ENCODE measurements around the gene USP35. TPM values are rescaled to one million over a fixed set of nuclear protein-coding genes. Genes with fewer than 3 reads are reported as not detected.

Gene USP35
- total RNA-seq, 1 donor from 2014 or later = 6.6 TPM

DNA sequence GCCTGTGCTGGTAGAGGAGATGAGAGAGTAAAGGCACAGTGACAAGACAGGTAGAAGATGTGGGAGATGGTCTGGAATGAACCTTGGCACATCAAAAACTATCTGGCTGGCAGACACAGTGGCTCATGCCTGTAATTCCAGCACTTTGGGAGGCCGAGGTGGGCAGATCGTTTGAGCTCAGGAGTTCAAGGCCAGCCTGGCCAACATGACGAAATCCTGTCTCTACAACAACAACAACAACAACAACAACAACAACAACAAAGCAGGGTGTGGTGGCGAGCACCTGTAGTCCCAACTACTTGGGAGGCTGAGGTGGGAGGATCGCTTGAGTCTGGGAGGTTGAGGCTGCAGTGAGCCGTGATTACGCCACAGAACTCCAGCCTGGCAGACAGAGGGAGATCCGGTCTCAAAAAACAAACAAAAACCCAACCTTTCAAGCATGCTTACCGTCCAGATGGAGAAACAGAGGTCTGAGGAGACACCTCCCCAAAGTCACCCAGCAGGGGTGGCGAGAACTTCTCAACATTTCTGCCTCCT is 12.0 kb upstream of the USP35 start:
- no peak for DNase-seq (ENCODE audit: low read depth)
- Histone ChIP-seq H3K36me3 (ENCODE audit: control insufficient read depth, insufficient read depth, low read length) (no peaks in the 10 kb centered on the region), H3K4me3 (ENCODE audit: low read depth, low read length) (no peak overlapping the region), H3K27me3 (ENCODE audit: control insufficient read depth, insufficient read depth, low read length) (no peaks in the 10 kb centered on the region)
- no peak for TF ChIP-seq CTCF (IDR thresholded peaks at IDR 0.05; ENCODE audit: insufficient read depth, low read length, poor library complexity, severe bottlenecking)

DNA sequence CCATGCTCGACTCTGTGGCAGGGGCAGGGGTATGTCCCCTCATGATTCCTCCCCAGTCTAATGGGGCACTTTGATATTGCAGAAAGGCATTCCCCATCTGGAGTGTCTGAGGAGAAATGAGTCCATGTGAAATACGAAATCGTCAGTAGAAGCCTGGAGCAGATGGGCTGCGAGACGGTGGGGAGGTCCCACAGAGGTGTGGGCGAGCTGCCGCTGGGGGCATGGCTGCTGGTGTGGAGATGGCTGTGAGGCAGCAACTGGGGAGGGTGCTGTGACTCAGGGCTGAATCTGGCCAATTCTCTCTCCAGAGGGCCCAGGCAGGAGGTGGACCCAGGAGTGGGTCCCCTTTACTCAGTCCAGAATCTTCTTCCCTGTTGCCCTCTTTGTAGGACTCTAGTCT is 11.5 kb upstream of the USP35 start:
- no peak for DNase-seq (ENCODE audit: low read depth)
- H3K36me3 ChIP-seq (ENCODE audit: control insufficient read depth, insufficient read depth, low read length) = no peaks in the 10 kb centered on the region
- no peak for TF ChIP-seq CTCF (IDR thresholded peaks at IDR 0.05; ENCODE audit: insufficient read depth, low read length, poor library complexity, severe bottlenecking)
- no peak overlapping the region for H3K4me3 ChIP-seq (ENCODE audit: low read depth, low read length)
- H3K27me3 ChIP-seq (ENCODE audit: control insufficient read depth, insufficient read depth, low read length) = no peaks in the 10 kb centered on the region

GRCh38 chr11:78179459-78180071 is 9.2 kb upstream of the USP35 start:
- Histone ChIP-seq H3K27me3 (ENCODE audit: control insufficient read depth, insufficient read depth, low read length) (no peaks in the 10 kb centered on the region), H3K36me3 (ENCODE audit: control insufficient read depth, insufficient read depth, low read length) (no peaks in the 10 kb centered on the region), H3K4me3 (ENCODE audit: low read depth, low read length) (no peak overlapping the region)
- no peak for TF ChIP-seq CTCF (IDR thresholded peaks at IDR 0.05; ENCODE audit: insufficient read depth, low read length, poor library complexity, severe bottlenecking)
- no peak for DNase-seq (ENCODE audit: low read depth)

DNA sequence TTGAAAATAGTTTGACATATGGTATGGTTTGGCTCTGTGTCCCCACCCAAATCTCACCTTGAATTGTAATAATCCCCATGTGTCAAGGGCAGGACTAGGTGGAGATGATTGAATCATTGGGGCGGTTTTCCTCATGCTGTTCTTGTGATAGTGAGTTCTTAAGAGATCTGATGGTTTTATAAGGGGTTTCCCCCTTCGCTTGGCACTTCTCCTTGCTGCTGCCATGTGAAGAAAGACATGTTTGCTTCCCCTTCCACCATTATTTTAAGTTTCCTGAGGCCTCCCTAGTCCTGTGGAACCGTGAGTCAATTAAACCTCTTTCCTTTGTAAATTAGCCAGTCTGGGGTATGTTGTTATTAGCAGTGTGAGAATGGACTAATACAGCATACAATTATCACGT is 8.0 kb upstream of the USP35 start:
- TF ChIP-seq CTCF (IDR thresholded peaks at IDR 0.05; ENCODE audit: insufficient read depth, low read length, poor library complexity, severe bottlenecking) = no peak
- no peaks in the 10 kb centered on the region for H3K36me3 ChIP-seq (ENCODE audit: control insufficient read depth, insufficient read depth, low read length)
- no peak overlapping the region for H3K4me3 ChIP-seq (ENCODE audit: low read depth, low read length)
- no peaks in the 10 kb centered on the region for H3K27me3 ChIP-seq (ENCODE audit: control insufficient read depth, insufficient read depth, low read length)
- no peak for DNase-seq (ENCODE audit: low read depth)

DNA sequence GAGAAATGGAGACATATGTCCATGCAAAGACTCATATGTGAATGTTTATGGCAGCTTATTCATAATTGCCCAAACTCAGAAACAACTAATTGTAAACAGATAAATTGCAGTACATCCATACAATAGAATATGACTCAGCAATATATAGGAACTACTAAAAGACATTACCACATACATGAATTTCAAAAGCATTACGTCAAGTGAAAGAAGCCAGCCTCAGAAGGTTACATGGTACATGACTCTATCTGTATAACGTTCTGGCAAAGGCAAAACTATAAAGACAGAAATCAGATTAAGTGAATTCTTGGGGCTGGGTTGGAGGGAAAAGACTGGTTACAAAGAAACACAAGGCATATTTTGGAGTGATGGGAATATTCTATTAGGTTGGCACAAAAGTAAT is 7.5 kb upstream of the USP35 start:
- no peak for TF ChIP-seq CTCF (IDR thresholded peaks at IDR 0.05; ENCODE audit: insufficient read depth, low read length, poor library complexity, severe bottlenecking)
- Histone ChIP-seq H3K4me3 (ENCODE audit: low read depth, low read length) (no peak overlapping the region), H3K36me3 (ENCODE audit: control insufficient read depth, insufficient read depth, low read length) (no peaks in the 10 kb centered on the region), H3K27me3 (ENCODE audit: control insufficient read depth, insufficient read depth, low read length) (no peaks in the 10 kb centered on the region)
- DNase-seq (ENCODE audit: low read depth) = no peak

All from kidney epithelial cell (primary cell).